ENCODE results near the gene TMEM234. TPM values are rescaled to one million over a fixed set of nuclear protein-coding genes. Genes with fewer than 3 reads are reported as not detected.

Gene TMEM234
- total and polyA plus RNA-seq, 2 of the 13 experiments (the other 11 are each of a cell fraction or from before 2014, with no cell fraction given), result 6.1 to 9.0 TPM

DNA sequence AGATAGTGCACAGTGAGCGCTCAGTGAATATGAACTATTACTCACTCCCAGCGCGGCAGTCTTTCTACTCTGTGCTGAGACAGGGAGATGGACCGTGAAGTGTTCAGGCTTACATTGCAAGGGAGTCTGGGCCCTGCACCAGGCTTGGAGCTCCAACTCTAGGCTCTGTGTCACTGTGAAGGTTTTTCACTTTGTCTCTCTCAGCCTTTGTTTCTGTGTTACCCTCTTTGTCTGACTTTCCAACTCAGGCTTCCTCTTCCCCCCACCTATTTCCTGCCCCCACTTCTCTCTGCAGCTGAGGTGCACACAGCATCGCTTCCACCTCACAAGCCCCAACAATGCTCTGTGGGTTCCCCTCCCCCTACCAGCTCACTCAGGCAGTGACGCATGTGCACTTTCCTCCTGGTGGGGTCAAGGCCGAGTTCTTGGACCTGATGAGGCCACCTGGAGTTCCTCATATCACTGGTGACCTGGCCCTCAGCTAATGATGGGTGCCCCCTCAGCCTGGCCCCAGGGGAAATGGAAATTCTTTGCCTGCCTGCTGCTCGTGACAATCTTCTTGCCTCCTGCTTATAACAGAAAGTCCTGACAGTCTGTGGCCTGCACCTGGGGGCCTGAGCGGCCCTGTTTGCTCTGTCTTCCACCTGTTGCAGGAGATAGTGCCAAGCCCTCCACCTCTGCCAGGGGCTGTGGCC, 27.8 kb upstream of the TMEM234 start (continued):
- TF ChIP-seq SKI (IDR thresholded peaks at IDR 0.05; ENCODE audit: partially characterized antibody), result peak; percentile 84
- TF ChIP-seq CBFB (CRISPR knock-in tag; IDR thresholded peaks at IDR 0.05), result 0 out of 2 replicates have a peak, but pooled peaks have one; percentile 30
- no peak for TF ChIP-seq NFKBIZ (CRISPR knock-in tag; IDR thresholded peaks at IDR 0.05)
- TF ChIP-seq, protein P1, sequence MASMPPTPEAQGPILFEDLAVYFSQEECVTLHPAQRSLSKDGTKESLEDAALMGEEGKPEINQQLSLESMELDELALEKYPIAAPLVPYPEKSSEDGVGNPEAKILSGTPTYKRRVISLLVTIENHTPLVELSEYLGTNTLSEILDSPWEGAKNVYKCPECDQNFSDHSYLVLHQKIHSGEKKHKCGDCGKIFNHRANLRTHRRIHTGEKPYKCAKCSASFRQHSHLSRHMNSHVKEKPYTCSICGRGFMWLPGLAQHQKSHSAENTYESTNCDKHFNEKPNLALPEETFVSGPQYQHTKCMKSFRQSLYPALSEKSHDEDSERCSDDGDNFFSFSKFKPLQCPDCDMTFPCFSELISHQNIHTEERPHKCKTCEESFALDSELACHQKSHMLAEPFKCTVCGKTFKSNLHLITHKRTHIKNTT (CRISPR knock-in tag; IDR thresholded peaks at IDR 0.05), result no peak
- TF ChIP-seq ZNF773 (CRISPR knock-in tag; IDR thresholded peaks at IDR 0.05; ENCODE audit: borderline replicate concordance), result no peak
- TF ChIP-seq ZNF136 (CRISPR knock-in tag; IDR thresholded peaks at IDR 0.05; ENCODE audit: low read depth), result no peak
- TF ChIP-seq EED (CRISPR knock-in tag; IDR thresholded peaks at IDR 0.05), result no peak
- TF ChIP-seq ZNF772 (CRISPR knock-in tag; IDR thresholded peaks at IDR 0.05), result no peak
- TF ChIP-seq ZNF878 (CRISPR knock-in tag; IDR thresholded peaks at IDR 0.05), result peak; percentile 60; the same call in 1 of the 2 replicates
- 0 out of 2 replicates have a peak, but pooled peaks have one; percentile 35 for TF ChIP-seq ZNF766 (CRISPR knock-in tag; IDR thresholded peaks at IDR 0.05; ENCODE audit: borderline replicate concordance)
- TF ChIP-seq, protein P2, sequence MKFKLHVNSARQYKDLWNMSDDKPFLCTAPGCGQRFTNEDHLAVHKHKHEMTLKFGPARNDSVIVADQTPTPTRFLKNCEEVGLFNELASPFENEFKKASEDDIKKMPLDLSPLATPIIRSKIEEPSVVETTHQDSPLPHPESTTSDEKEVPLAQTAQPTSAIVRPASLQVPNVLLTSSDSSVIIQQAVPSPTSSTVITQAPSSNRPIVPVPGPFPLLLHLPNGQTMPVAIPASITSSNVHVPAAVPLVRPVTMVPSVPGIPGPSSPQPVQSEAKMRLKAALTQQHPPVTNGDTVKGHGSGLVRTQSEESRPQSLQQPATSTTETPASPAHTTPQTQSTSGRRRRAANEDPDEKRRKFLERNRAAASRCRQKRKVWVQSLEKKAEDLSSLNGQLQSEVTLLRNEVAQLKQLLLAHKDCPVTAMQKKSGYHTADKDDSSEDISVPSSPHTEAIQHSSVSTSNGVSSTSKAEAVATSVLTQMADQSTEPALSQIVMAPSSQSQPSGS (CRISPR knock-in tag; IDR thresholded peaks at IDR 0.05), result peak; percentile 74
- peak; percentile 59; the same call in 1 of the 2 replicates for TF ChIP-seq CSRNP1 (CRISPR knock-in tag; IDR thresholded peaks at IDR 0.05)
- no peak for TF ChIP-seq ZNF343 (CRISPR knock-in tag; IDR thresholded peaks at IDR 0.05)
- no peak for TF ChIP-seq HNRNPUL1 (IDR thresholded peaks at IDR 0.05; ENCODE audit: low read depth, low read length)
- TF ChIP-seq, protein P3, sequence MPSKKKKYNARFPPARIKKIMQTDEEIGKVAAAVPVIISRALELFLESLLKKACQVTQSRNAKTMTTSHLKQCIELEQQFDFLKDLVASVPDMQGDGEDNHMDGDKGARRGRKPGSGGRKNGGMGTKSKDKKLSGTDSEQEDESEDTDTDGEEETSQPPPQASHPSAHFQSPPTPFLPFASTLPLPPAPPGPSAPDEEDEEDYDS (CRISPR knock-in tag; IDR thresholded peaks at IDR 0.05), result no peak; the same call in 1 of the 2 replicates
- TF ChIP-seq GLI4 (CRISPR knock-in tag; IDR thresholded peaks at IDR 0.05; ENCODE audit: borderline replicate concordance), result no peak
- no peak for TF ChIP-seq ZNF484 (CRISPR knock-in tag; IDR thresholded peaks at IDR 0.05; ENCODE audit: borderline replicate concordance, low read depth)
- TF ChIP-seq ZNF549 (CRISPR knock-in tag; IDR thresholded peaks at IDR 0.05), result no peak
- 0 out of 2 replicates have a peak, but pooled peaks have one; percentile 9 for TF ChIP-seq TRIM24 (CRISPR knock-in tag; IDR thresholded peaks at IDR 0.05)
- no peak for TF ChIP-seq SUZ12 (IDR thresholded peaks at IDR 0.05; ENCODE audit: low read depth, low read length)
- 0 out of 2 replicates have a peak, but pooled peaks have one; percentile 1 for TF ChIP-seq ZNF784 (CRISPR knock-in tag; IDR thresholded peaks at IDR 0.05; ENCODE audit: borderline replicate concordance)
- TF ChIP-seq STAT5B (CRISPR knock-in tag; IDR thresholded peaks at IDR 0.05), result no peak
- TF ChIP-seq ZNF850 (CRISPR knock-in tag; conservative IDR thresholded peaks at IDR 0.05), result no peak
- TF ChIP-seq RXRB (CRISPR knock-in tag; IDR thresholded peaks at IDR 0.05; ENCODE audit: borderline replicate concordance), result peak; percentile 97
